ENCODE results near the gene MCFD2.

DNA sequence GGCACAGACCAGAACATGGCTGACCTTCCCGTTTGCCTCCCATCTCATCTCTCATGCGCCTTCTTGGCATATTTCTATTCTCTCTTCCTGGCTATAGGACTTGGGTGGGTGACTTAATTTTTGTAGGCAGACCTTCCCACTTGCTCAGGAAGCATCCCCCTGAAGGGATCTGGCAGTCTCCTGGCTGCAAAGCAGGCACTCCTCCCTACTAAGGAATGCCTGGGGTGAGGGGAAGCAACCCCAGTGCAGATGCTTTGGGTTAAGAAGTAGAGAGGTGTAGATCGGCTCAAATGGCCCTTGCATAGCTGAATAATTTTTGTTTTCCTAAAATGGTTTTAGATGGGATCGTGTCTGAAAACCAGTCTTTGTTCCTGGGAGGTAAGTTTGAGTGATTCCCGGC is 17.6 kb downstream of the MCFD2 start:
- TF ChIP-seq CTCF (IDR thresholded peaks at IDR 0.05) (no peak), POLR2A (IDR thresholded peaks at IDR 0.05) (no peak), POLR2AphosphoS5 (IDR thresholded peaks at IDR 0.05) (no peak)

All from breast epithelium (tissue), 3 donors.